ENCODE measurements around the gene ENOX1.

Gene ENOX1

DNA sequence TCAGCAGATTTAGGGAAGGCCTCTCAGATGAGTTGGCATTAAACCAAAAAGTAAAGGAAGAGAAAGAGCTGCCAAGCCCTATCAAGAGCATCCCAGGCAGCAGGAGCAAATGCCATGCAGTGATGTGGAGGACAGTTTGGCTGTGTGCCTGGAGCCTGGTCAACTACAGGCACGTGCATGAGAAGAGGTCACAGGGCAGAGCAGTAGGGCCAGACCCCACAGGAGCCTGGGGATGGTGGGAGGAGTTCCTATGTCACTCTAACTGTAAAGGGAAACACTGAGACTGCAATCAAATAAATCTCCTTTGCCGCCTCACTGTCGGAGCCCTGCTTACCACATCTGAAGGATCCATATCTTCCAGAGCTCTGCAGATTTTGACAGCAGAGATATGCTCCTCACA, 240.5 kb downstream of the ENOX1 start:
- no peak for DNase-seq (ENCODE audit: low spot score)

- no peak for DNase-seq (ENCODE audit: low spot score)
Observed at GRCh38 chr13:43545317-43545874, 241.4 kb downstream of the ENOX1 start.

- no peak for DNase-seq (ENCODE audit: low spot score)
Observed at GRCh38 chr13:43544631-43545030, 242.1 kb downstream of the ENOX1 start.

GRCh38 chr13:43544011-43544410, 242.8 kb downstream of the ENOX1 start:
- no peak for DNase-seq (ENCODE audit: low spot score)

DNA sequence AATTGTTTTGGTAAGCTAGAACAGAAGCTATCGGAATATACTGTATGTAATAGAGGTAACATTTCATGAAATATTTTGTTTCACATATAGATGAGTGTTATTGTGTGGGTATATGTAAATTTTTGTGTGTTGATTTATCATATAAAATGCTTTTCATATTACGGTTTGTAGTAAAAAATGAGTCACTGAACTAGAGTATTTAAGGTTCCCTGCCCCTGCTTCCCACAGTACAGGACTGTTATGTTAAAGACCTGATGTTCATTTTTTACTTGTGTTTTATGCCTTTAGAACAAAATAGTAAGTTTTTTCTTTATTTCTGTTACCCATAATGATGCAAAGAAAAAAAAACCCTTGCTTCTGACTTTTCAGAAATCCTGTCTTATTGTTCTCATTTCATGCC, 243.4 kb downstream of the ENOX1 start:
- no peak for DNase-seq (ENCODE audit: low spot score)

GRCh38 chr13:43537124-43537523, 249.6 kb downstream of the ENOX1 start:
- no peak for DNase-seq (ENCODE audit: low spot score)

GRCh38 chr13:43529796-43530195, 257.0 kb downstream of the ENOX1 start:
- DNase-seq (ENCODE audit: low spot score), result no peak

DNA sequence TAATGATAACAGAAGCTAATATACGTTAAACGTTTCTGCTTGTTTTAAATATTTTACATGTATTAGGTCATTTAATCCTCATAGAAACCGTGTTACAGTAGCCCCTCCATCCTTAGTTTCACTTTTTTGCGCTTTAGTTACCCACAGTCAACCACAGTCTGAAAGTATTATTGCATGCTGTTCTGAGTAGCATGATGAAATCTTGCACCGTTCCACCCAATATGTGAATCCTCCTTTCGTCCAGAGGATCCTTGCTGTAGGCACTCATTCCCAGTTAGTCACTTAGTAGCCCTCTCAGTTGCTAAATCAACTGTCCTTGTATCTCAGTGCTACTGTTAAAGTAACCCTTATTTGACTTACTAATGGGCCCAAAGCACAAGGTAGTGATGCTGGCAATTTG, 257.8 kb downstream of the ENOX1 start:
- no peak for DNase-seq (ENCODE audit: low spot score)

DNA sequence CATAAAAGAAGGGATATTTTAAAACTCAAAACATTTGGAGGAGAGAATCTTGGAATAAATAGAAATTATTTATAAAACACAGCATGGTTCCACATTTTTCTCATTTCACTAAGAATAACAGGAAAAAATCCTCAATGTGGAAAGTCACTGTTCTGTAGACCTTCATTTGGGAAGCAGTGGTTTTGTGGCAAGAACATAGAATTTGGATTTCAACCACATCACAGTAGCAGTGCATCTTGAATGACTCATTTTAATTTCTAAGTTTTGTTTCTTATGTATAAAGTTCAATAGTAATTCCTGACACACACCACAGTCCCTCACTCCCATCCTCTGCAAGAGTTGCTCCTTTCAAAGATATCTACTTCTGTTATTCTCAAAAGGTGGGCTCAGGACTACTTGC, 264.0 kb downstream of the ENOX1 start:
- no peak for DNase-seq (ENCODE audit: low spot score)

- DNase-seq (ENCODE audit: low spot score), result no peak
Observed at GRCh38 chr13:43520351-43520750, 266.4 kb downstream of the ENOX1 start.

DNA sequence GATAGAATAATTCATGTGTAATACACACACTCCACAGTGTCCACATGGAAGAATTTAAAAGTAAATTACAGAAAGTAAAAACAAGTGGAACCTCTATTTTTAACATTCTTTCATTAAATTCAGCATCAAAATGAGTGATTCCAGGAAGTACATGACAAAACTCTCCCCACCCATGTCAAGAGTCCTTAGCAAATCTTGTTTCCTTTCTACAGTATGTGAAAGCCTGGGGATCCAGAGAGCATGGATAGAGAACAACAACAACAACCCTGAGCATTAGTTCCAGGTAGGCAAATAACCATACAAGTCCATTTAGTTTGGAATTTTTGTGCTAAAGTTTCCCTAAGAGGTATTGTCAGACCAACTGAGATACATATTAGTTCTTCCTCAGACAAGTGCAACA, 267.9 kb downstream of the ENOX1 start:
- DNase-seq (ENCODE audit: low spot score), result no peak

DNA sequence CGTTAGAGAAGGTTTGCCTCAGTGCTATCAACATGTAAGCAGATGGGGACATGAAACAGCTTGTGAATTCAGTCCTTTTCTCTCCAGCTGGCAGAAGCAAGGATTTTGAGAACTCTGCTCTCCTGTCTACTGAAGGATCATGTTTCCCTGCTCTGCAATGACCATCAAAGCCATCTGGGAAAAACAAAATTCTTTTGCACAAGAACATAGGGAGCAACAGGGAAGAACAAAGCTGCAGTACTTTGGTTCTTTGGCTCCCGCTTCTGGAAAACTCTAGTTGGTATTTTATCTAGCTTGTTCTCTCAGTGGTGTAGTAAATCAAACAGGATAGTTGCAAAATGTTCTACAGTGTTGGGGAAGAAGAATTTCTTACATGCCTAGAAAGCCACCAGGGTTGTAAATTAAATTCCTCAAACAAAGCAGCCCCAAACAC, 270.4 kb downstream of the ENOX1 start:
- DNase-seq (ENCODE audit: low spot score), result no peak

DNA sequence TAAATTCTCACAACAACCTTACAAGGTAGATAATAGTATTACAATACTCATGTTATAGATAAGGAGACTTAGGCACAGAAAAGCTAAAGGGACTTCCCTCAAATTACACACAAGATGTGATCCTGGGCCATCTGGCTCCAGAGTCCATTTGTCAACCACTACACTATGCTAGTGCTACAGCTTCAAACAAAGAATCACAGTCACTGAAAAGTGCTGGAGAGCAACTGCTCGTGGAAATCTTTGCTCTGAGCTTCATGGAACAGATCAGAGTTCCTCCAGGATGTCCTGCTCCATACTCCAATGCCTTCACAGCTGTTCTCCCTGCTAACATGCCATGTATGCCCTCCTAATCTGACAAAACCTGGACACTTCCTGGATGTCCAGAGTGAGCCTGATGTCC, 271.2 kb downstream of the ENOX1 start:
- DNase-seq (ENCODE audit: low spot score), result no peak

- DNase-seq (ENCODE audit: low spot score), result no peak
Observed at GRCh38 chr13:43514311-43514710, 272.5 kb downstream of the ENOX1 start.

GRCh38 chr13:43512221-43512620, 274.6 kb downstream of the ENOX1 start:
- no peak for DNase-seq (ENCODE audit: low spot score)

DNA sequence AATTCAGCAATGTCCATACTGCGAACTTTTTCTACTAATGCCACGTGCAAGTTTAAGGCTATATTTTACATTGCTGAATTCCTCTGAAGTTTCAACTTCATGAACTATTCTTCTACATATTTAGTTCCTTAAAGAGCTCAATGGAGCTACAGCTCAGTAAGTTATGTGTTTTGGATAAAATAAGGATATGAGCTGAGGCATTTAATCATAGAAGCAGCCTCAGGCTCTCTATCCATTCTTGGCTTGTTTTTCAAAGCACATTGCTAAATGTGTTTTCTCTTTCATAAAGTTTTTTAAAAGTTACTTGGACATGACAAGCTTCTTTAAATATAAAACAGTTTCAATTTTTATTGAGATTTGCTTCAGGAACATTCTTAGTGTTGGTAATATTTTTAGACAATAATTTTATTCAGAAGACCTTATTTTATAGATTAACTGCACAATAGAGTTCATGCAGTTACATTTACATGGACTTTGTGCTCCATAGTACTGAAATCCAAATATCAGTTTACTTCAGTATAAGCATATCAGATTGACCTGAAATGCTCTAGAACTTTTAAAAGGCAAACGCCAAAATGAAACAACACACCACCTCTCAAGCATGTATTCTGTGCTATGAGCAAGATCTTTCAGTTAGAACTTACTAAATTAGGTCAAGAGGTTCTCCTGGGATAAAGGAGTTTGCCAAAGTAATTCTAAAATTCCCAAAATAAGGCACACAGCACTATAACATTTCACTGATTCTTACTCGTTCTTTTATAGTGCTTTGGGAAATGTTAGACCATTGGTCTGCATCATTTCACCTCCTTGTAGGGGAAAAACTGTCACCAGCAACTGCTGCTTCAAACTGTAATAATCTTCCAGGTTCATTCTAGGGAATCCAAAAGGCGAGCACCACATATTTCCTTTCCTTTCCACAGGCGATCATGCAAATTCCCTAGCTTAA, 275.5 kb downstream of the ENOX1 start:
- DNase-seq (ENCODE audit: low spot score), result no peak

- DNase-seq (ENCODE audit: low spot score), result no peak
Observed at GRCh38 chr13:43495732-43496131, 291.0 kb downstream of the ENOX1 start.

DNA sequence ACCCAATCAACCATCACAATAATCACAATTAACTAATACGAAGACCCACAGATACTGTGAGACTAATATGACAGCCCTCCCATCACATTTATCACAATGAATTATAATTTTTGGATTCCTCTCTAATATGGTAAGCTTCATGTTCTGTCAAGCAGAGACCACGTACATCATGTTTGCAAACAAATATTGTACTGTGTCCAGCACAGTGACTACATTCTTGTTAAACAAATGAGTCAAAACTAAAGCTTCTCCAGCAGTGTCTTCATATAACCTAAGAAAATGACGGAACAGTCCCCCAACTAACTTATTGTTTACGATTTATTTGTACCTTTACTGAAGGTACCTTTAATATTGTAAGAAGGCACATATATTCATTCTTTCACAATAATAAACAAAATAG, 292.6 kb downstream of the ENOX1 start:
- DNase-seq (ENCODE audit: low spot score), result no peak

DNA sequence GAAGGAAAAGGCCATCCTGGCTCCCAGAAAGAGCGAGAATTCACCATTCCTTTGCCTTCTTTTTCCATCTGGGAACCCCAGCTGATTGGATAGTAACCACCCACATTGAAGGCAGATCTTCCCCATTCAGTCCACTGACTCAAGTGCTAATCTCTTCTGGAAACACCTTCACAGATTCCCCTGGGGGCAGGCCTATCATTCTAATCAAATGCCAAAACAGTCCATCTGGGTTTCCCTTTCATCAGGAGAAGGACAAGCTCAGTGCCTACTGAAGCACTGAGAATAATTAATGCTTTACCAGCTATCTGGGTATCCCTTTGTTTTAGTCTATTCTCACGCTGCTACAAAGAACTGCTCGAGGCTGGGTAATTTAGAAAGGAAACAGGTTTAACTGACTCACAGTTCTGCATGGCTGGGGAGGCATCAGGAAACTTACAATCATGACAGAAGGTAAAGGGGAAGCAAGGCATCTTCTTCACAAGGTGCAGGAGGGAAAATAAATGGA, 293.2 kb downstream of the ENOX1 start:
- no peak for DNase-seq (ENCODE audit: low spot score)

DNA sequence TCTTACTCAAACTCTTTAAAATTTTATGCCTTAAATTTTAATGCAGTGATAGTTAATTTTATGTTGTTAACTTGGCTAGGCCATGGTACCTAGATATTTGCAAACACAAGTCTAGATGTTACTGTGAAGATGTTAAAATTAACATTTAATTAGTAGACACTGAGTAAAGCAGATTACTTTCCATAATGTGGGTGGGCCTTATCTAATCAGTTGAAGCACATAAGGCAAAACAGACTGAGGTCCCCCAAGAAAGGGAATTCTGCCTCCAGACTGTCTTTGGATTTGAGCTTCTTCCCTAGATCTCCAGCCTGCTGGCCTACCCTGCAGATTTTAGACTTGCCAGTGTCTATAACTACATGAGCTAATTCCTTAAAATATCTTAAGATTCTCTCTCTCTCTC, 294.0 kb downstream of the ENOX1 start:
- no peak for DNase-seq (ENCODE audit: low spot score)

DNA sequence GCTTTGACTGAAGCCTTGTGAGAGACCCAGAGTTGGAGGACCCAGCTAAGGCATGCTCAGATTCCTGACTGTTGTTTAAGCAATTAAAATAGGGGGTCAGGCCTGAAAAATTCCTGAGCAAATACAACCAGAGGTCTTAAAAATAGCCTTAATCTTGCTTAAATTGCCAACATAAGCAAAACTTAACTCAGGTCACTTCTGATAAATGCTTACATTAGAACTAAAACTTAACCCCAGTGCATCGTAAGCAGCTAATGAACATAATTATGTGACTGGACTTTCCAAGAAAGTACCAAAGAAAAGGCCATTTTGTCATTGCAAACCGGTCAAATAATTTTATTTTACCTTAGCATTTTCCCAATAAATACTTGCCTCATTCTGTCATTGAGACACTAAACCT, 294.5 kb downstream of the ENOX1 start:
- DNase-seq (ENCODE audit: low spot score), result no peak

GRCh38 chr13:43489233-43489632, 297.5 kb downstream of the ENOX1 start:
- no peak for DNase-seq (ENCODE audit: low spot score)

DNA sequence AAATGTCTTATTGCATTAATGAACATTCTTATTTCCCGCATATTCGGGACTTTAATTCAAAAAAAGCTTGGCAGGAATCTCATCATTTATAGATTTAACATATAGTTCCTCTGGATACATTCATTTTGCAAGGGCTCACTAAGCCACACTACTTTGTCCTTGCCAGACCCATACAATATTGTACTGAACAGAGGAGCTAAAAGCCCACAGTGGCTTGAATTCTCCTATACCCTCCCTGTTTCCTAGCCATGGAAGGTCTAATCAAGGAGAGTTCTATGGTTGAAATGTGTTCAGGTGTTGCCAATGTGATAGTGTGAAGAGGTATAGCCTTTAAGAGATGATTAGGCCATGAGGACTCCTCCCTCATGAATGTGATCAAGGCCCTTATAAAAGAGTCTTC, 298.9 kb downstream of the ENOX1 start:
- no peak for DNase-seq (ENCODE audit: low spot score)

GRCh38 chr13:43487461-43487860, 299.3 kb downstream of the ENOX1 start:
- DNase-seq (ENCODE audit: low spot score), result no peak
